Left ventricle myocardium inferior (tissue), 1 donor: ENCODE measurements around the gene AGAP1. TPM values are rescaled to one million over a fixed set of nuclear protein-coding genes. Genes with fewer than 3 reads are reported as not detected.

Source experiments
- DNase-seq: peaks from one replicate; pipeline ENCODE4 v3.0.0-alpha.2; 2020
- H3K27ac ChIP-seq: fragments of 200-600 bp; replicated peaks from 2 replicates; pipeline ENCODE4 v1.8.0; 2021
- H3K27me3 ChIP-seq: fragments of 200-600 bp; 2 replicates; pipeline ENCODE4 v1.8.0; 2021; ENCODE audit warnings: low read depth
- H3K36me3 ChIP-seq: fragments of 200-600 bp; 2 replicates; pipeline ENCODE4 v1.8.0; 2021
- H3K4me1 ChIP-seq: fragments of 200-600 bp; 2 replicates; pipeline ENCODE4 v1.8.0; 2021
- H3K4me3 ChIP-seq: fragments of 200-600 bp; 2 replicates; pipeline ENCODE4 v1.8.0; 2021; ENCODE audit warnings: mild to moderate bottlenecking, moderate library complexity
- H3K9me3 ChIP-seq: fragments of 200-600 bp; replicated peaks from 2 replicates; pipeline ENCODE4 v1.8.0; 2021
- intact Hi-C: fragments of 100-400 bp; cut with micrococcal nuclease; formaldehyde crosslinking; loops from one replicate; pipeline ENCODE4 v1.11.0; 2022
- total RNA-seq: library from RNA; stranded (reverse); fragmentation: NEBNext Ultra II Directional; extraction: Animal tissue kit (Norgen Biotek cat#: 25700); gene quantifications from one replicate; pipeline ENCODE4 v1.2.1, GENCODE V29; 2021
- TF ChIP-seq, protein P1 (sequence below): fragments of 200-600 bp; IDR thresholded peaks from 2 replicates; pipeline ENCODE4 v1.8.0; 2021; ENCODE audit warnings: antibody characterized with exemption, mild to moderate bottlenecking, borderline replicate concordance
- donor health status: DM: no; HTN: yes; CAD: no; lungs with severe emphysema.

The AGAP1 gene
- total RNA-seq, 1 donor from 2014 or later = 18.1 TPM

DNA sequence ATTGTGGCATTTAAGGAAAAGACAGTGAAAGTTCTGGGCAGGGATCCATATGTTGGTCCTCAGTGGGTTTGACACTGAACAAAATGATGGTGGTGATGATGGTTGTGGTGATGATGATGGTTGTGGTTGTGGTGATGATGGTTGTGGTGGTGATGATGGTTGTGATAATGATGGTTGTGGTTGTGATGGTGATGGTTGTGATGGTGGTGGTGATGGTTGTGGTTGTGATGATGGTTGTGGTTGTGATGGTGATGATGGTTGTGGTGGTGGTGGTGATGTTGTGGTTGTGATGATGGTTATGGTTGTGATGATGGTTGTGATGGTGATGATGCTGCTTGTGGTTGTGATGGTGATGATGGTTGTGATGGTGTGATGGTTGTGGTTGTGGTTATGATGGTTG, 308.7 kb downstream of the AGAP1 start:
- H3K9me3 ChIP-seq = no peaks in the 10 kb centered on the region
- TF ChIP-seq, protein P1, sequence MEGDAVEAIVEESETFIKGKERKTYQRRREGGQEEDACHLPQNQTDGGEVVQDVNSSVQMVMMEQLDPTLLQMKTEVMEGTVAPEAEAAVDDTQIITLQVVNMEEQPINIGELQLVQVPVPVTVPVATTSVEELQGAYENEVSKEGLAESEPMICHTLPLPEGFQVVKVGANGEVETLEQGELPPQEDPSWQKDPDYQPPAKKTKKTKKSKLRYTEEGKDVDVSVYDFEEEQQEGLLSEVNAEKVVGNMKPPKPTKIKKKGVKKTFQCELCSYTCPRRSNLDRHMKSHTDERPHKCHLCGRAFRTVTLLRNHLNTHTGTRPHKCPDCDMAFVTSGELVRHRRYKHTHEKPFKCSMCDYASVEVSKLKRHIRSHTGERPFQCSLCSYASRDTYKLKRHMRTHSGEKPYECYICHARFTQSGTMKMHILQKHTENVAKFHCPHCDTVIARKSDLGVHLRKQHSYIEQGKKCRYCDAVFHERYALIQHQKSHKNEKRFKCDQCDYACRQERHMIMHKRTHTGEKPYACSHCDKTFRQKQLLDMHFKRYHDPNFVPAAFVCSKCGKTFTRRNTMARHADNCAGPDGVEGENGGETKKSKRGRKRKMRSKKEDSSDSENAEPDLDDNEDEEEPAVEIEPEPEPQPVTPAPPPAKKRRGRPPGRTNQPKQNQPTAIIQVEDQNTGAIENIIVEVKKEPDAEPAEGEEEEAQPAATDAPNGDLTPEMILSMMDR = no peak
- DNase-seq = no peak
- no peaks in the 10 kb centered on the region for H3K27me3 ChIP-seq
- intact Hi-C loops = no loop called here
- H3K4me1 ChIP-seq = no peaks in the 10 kb centered on the region
- peaks cover 48% of the 10 kb centered on the region for H3K36me3 ChIP-seq
- H3K27ac ChIP-seq = no peak overlapping the region
- no peak overlapping the region for H3K4me3 ChIP-seq

DNA sequence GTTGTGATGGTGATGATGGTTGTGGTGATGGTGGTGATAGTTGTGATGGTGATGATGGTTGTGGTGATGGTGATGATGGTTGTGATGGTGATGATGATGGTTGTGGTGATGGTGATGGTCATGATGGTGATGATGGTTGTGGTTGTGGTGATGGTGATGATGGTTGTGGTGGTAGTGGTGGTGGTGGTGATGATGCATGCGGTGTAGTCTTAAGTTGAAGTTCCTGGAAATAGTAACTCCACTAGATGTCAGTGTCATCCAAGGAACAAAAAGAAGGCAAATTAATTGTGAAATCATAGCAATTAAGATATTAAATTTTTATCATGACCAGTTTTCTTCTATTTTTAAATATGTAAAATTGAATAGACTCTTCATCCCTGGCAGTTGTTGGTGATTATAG, 309.2 kb downstream of the AGAP1 start:
- TF ChIP-seq, protein P1 = peak; percentile 26
- Histone ChIP-seq H3K27ac (no peak overlapping the region), H3K9me3 (no peaks in the 10 kb centered on the region), H3K27me3 (no peaks in the 10 kb centered on the region), H3K4me1 (no peaks in the 10 kb centered on the region), H3K4me3 (no peak overlapping the region), H3K36me3 (peaks cover 49% of the 10 kb centered on the region)
- DNase-seq = no peak
- intact Hi-C loops = no loop called here

DNA sequence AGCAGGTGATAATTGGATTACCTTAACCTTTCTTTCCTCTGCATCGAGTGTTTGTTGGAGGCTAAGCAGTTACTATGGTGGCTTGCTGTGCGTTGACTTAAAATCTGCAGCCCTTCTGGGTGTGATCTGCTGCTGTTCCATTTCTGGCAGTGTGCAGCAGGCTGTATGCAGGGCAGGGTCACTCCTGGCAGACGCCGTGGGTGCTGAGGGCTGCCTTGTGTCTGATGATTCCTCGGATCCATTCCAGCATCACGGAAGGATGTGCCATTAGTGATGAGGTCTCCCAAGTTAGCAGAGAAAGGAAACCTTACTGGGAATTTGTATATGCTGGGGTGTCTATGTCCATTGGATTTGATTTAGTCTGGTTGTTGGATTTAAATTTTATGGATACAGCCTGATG, 310.8 kb downstream of the AGAP1 start:
- DNase-seq = no peak
- intact Hi-C loops = no loop called here
- no peak overlapping the region for H3K27ac ChIP-seq
- H3K9me3 ChIP-seq = no peaks in the 10 kb centered on the region
- H3K36me3 ChIP-seq = peaks cover 48% of the 10 kb centered on the region
- H3K4me1 ChIP-seq = no peaks in the 10 kb centered on the region
- H3K4me3 ChIP-seq = no peak overlapping the region
- TF ChIP-seq, protein P1 = no peak
- no peaks in the 10 kb centered on the region for H3K27me3 ChIP-seq

DNA sequence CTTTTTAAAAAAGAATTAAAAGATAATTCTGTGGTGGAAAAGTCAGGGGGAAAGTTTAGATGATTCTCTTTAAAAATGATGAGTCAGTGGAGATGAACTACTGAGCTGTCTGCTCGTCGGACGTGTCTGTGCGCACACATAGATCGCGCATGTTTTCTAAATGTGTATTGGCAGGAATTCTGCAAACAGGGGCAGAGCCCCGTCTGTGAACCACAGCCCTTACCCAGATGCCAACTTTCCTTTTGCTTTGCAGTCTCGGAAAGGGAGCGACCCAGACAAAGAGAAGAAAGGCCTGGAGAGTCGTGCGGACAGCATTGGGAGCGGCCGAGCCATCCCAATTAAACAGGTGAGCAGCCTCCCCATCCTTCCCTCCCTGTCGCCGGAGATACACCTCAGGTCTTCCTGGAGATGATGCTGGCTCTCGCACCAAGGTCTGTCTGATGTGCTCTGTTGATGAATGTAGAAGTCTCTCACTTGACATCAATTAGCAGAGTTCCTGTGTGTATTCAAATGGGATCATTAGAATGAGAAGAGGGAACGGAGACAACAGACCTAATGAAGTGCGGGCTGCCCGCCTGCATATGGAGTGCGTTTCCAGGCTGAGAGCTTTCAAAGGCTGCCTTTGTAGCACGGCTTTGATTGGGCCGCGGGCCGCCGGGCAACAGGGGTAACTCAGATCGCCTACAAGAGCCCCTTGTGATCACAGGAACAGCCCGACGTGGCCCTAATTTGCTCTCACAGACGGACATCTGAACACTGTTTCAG, 313.3 kb downstream of the AGAP1 start:
- Histone ChIP-seq H3K36me3 (peaks cover 51% of the 10 kb centered on the region), H3K27ac (no peak overlapping the region), H3K4me1 (no peaks in the 10 kb centered on the region), H3K27me3 (no peaks in the 10 kb centered on the region), H3K9me3 (no peaks in the 10 kb centered on the region), H3K4me3 (no peak overlapping the region)
- TF ChIP-seq, protein P1 = no peak
- DNase-seq = no peak
- intact Hi-C loops = no loop called here

DNA sequence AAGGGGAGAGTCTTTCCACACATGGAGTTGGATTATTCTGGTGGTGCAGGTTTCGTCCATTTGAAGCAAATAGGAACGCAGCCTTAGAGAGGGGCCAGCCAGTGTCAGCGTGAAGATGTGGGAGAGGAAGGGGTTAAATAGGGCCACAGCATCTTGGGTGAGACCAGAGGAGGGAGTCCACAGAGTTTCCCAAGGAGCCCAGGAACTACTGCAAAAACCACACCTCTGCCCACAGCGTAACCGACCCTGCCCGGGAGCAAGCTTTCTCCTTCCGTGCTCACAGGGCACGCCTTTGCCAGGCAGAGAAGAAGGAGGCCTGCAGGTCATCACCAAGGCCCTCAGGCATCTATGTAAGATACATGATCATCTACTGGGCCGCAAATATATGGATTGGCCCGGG, 314.5 kb downstream of the AGAP1 start:
- no peak overlapping the region for H3K27ac ChIP-seq
- DNase-seq = no peak
- intact Hi-C loops = no loop called here
- TF ChIP-seq, protein P1 = no peak
- no peaks in the 10 kb centered on the region for H3K4me1 ChIP-seq
- H3K4me3 ChIP-seq = no peak overlapping the region
- no peaks in the 10 kb centered on the region for H3K9me3 ChIP-seq
- H3K36me3 ChIP-seq = peaks cover 60% of the 10 kb centered on the region
- no peaks in the 10 kb centered on the region for H3K27me3 ChIP-seq
